T-helper 17 cell (primary cell): Measurements from ENCODE around the gene SNORC. TPM values are rescaled to one million over a fixed set of nuclear protein-coding genes. Genes with fewer than 3 reads are reported as not detected.
"Not testable (repeated sequence)": the region's sequence is repeated elsewhere in the genome, so short reads cannot be mapped to it uniquely, and the experiment has no call there.

Source experiments
- ATAC-seq: fragments of 150-1000 bp; cut with Tn5 transposase; 2 replicates; pipeline ENCODE4 v1.10.0; 2021; ENCODE audit warnings: mild to moderate bottlenecking, moderate library complexity
- DNase-seq, 3 donors: peaks; one replicate each; pipeline versions ENCODE4 v3.0.0 to v3.0.0-alpha.2; 2020 to 2021
- H3K9me3 ChIP-seq: one replicate; pipeline ENCODE4 v1.7.0; 2013; ENCODE audit warnings: low read length, mild to moderate bottlenecking; ENCODE audit not compliant: control insufficient read depth, poor library complexity, severe bottlenecking
- H3K27ac Mint-ChIP-seq: one replicate; pipeline ENCODE4 v1.8.0; 2022; ENCODE audit warnings: mild to moderate bottlenecking, moderate library complexity, mixed read lengths
- H3K27me3 Mint-ChIP-seq: one replicate; pipeline ENCODE4 v1.8.0; 2022; ENCODE audit warnings: mixed read lengths
- H3K36me3 Mint-ChIP-seq: one replicate; pipeline ENCODE4 v1.8.0; 2022; ENCODE audit warnings: low read depth, mixed read lengths
- H3K4me1 Mint-ChIP-seq: one replicate; pipeline ENCODE4 v1.8.0; 2022; ENCODE audit warnings: mild to moderate bottlenecking, mixed read lengths
- H3K4me3 Mint-ChIP-seq: one replicate; pipeline ENCODE4 v1.8.0; 2022; ENCODE audit warnings: mild to moderate bottlenecking, moderate library complexity, mixed read lengths
- total RNA-seq, 4 donors: library from RNA in 2 of 4; stranded (reverse) in 2 of 4; gene quantifications; one replicate each; pipeline ENCODE4 v1.2.3 and lab custom pipeline; 2022 to 2026

Gene SNORC
- total RNA-seq, 2 donors from 2014 or later: 1.0 TPM

GRCh38 chr2:232896720-232897597 is 26.9 kb downstream of the SNORC start:
- H3K4me1 Mint-ChIP-seq: no peaks in the 10 kb centered on the region
- no peak overlapping the region for H3K27ac Mint-ChIP-seq
- peaks cover 13% of the 10 kb centered on the region for H3K27me3 Mint-ChIP-seq
- no peaks in the 10 kb centered on the region for H3K9me3 ChIP-seq
- ATAC-seq: no peak
- no peak overlapping the region for H3K4me3 Mint-ChIP-seq
- DNase-seq: no peak
- H3K36me3 Mint-ChIP-seq: no peaks in the 10 kb centered on the region

GRCh38 chr2:232897598-232898408 is 27.7 kb downstream of the SNORC start:
- ATAC-seq: no peak
- DNase-seq: no peak
- H3K36me3 Mint-ChIP-seq: no peaks in the 10 kb centered on the region
- no peak overlapping the region for H3K27ac Mint-ChIP-seq
- H3K9me3 ChIP-seq: no peaks in the 10 kb centered on the region
- no peak overlapping the region for H3K4me3 Mint-ChIP-seq
- H3K27me3 Mint-ChIP-seq: peaks cover 5% of the 10 kb centered on the region
- no peaks in the 10 kb centered on the region for H3K4me1 Mint-ChIP-seq

DNA sequence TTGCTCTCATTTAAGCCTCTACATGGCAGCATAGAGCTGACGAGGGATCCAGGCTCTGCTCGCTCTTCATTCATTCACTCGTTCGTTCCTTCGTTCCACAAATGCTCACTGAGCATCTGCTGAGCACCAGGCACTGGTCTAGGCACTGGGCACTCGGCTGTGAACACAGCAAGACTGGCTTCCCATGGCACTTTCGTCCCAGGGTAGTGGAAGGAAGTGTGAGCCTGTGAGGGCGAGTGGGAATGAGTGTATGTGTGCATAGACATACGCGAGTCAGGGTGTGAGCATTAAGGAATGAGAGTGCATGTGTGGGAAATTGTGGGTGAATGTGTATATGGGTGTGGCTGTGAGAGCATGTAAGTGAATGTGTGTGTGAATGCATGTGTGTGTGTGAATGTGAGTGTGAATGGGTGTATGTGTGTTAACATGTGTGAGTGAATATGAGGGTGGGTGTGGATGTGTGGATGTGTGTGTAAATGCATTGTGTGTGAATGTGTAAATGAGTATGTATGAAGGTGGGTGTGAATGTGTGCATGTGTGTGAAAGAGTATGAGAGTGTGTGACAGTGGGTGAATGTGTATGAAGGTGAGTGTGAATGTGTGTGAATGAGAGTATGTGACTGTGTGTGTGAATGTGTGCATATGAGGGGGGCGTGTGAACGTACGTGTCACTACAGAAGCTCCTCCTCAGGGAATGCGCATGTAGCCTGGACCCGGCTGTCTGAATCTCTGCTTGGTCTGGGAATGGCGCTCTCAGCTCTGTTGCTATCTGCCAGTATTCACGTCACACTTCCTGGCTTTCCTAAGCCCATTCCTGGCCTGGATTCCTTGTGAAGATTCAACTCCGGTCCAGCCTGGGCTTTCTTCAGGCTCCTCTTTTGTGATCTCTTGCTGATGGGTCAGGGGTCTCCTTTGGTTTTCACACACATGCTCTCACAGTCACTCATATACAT is 28.8 kb downstream of the SNORC start:
- DNase-seq (no peak), ATAC-seq (no peak)
- H3K27ac Mint-ChIP-seq: no peak overlapping the region
- H3K4me3 Mint-ChIP-seq: no peak overlapping the region
- H3K27me3 Mint-ChIP-seq: no peaks in the 10 kb centered on the region
- H3K9me3 ChIP-seq: no peaks in the 10 kb centered on the region
- no peaks in the 10 kb centered on the region for H3K4me1 Mint-ChIP-seq
- no peaks in the 10 kb centered on the region for H3K36me3 Mint-ChIP-seq

GRCh38 chr2:232900811-232901735 is 31.0 kb downstream of the SNORC start:
- Mint-ChIP-seq H3K4me3 (no peak overlapping the region), H3K27me3 (no peaks in the 10 kb centered on the region), H3K4me1 (no peaks in the 10 kb centered on the region), H3K27ac (no peak overlapping the region), H3K36me3 (no peaks in the 10 kb centered on the region)
- no peak for DNase-seq
- H3K9me3 ChIP-seq: no peaks in the 10 kb centered on the region
- no peak for ATAC-seq

GRCh38 chr2:232901736-232902578 is 31.9 kb downstream of the SNORC start:
- ATAC-seq (no peak), DNase-seq (no peak)
- H3K9me3 ChIP-seq: no peaks in the 10 kb centered on the region
- no peak overlapping the region for H3K4me3 Mint-ChIP-seq
- no peaks in the 10 kb centered on the region for H3K36me3 Mint-ChIP-seq
- no peak overlapping the region for H3K27ac Mint-ChIP-seq
- no peaks in the 10 kb centered on the region for H3K27me3 Mint-ChIP-seq
- no peaks in the 10 kb centered on the region for H3K4me1 Mint-ChIP-seq

DNA sequence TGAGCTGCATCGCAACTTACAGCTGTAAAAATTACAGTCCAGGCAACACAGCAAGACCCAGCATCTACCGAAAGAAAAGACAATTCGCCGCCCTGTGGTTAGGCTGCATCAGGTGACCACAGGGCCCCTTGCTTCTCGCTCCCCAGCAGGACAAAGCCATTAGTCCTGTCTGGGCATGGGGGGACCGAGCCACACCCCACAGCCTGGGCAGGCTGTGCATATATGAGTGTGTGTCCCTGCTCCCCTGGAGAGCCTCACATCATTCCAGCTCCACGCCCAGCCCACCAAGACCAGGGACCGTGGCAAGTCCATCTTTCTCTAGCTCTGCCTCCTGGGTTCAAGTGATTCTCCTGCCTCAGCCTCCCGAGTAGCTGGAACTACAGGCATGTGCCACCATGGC is 33.9 kb downstream of the SNORC start:
- H3K4me3 Mint-ChIP-seq: no peak overlapping the region
- DNase-seq: no peak
- H3K4me1 Mint-ChIP-seq: no peaks in the 10 kb centered on the region
- peaks cover 4% of the 10 kb centered on the region for H3K27me3 Mint-ChIP-seq
- no peak for ATAC-seq
- no peaks in the 10 kb centered on the region for H3K36me3 Mint-ChIP-seq
- no peaks in the 10 kb centered on the region for H3K9me3 ChIP-seq
- no peak overlapping the region for H3K27ac Mint-ChIP-seq

DNA sequence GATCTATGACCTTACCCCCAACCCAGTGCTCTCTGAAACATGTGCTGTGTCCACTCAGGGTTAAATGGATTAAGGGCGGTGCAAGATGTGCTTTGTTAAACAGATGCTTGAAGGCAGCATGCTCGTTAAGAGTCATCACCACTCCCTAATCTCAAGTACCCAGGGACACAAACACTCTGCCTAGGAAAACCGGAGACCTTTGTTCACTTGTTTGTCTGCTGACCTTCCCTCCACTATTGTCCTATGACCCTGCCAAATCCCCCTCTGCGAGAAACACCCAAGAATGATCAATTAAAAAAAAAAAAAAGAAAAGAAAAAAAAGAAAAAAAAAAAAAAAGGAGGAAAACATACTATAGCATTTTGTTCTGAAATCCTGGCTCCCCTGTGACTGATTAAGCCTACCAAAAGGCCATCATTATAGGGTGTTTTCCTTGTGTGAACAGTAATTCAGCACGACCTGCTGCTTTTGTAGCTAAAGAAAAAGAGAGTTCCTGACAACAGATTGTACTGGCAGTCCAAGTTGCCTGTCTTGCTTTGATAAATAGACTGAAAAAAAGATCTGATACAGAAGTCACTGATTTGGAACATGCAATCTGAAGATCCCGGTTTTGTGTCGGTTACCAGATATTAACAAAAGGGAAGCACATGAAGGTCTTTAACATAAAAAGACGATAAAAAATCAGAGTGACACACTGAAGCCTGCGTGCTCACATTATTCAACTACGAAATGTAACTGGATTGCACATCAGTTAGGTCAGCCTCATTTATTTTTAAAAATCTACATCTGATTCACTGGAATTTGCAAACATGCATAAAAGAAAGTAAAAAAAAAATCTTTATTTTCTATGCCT is 37.0 kb downstream of the SNORC start:
- not testable (repeated sequence) for DNase-seq, H3K36me3 Mint-ChIP-seq, ATAC-seq, H3K4me1 Mint-ChIP-seq, H3K4me3 Mint-ChIP-seq, H3K27ac Mint-ChIP-seq, H3K9me3 ChIP-seq
- peaks cover 18% of the 10 kb centered on the region for H3K27me3 Mint-ChIP-seq

DNA sequence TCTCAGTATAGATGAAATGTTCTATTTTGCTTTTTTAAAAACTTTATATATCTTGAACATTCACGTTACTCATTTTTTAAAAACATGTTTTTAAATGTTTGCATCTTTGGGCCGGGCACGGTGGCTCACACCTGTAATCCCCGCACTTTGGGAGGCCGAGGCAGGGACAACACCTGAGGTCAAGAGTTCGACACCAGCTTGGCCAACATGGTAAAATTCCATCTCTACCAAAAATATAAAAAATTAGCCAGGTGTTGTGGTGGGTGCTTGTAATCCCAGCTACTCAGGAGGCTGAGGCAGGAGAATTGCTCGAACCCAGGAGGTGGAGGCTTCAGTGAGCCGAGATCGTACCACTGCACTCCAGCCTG is 37.6 kb downstream of the SNORC start:
- H3K27me3 Mint-ChIP-seq: peaks cover 18% of the 10 kb centered on the region
- not testable (repeated sequence) for H3K36me3 Mint-ChIP-seq, H3K4me1 Mint-ChIP-seq, ATAC-seq, DNase-seq, H3K27ac Mint-ChIP-seq, H3K9me3 ChIP-seq, H3K4me3 Mint-ChIP-seq

- Mint-ChIP-seq H3K4me1 (no peaks in the 10 kb centered on the region), H3K27ac (no peak overlapping the region), H3K36me3 (no peaks in the 10 kb centered on the region)
Observed at GRCh38 chr2:232908695-232909094, 38.6 kb downstream of the SNORC start.

DNA sequence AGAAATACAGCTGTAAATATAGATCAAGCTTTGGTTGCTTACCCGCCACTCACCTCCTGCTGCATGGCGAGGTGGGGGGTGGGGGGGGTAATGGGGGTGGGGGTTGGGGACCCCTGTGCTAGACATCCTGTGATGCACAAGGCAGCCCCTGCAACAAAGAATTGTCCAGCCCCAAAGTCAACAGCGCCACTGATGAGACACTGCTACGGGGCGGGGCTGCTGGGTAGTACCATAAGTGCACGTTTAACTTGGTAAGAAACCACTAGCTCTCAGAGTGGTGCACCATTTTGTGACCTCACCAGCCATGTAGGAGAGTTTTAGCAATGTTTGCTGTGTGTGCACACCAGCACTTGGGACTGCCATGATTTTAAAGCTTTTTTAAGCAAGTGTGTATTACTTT is 40.3 kb downstream of the SNORC start:
- ATAC-seq (no peak), DNase-seq (no peak)
- H3K9me3 ChIP-seq: no peaks in the 10 kb centered on the region
- H3K36me3 Mint-ChIP-seq: peaks cover 3% of the 10 kb centered on the region
- no peaks in the 10 kb centered on the region for H3K4me1 Mint-ChIP-seq
- H3K4me3 Mint-ChIP-seq: no peak overlapping the region
- no peak overlapping the region for H3K27ac Mint-ChIP-seq
- peaks cover 22% of the 10 kb centered on the region for H3K27me3 Mint-ChIP-seq

More at GRCh38 chr2:232908695-232909094, 38.6 kb downstream of the SNORC start:
- H3K4me3 Mint-ChIP-seq: no peak overlapping the region
- no peak for ATAC-seq
- H3K27me3 Mint-ChIP-seq: peaks cover 18% of the 10 kb centered on the region
- H3K9me3 ChIP-seq: no peaks in the 10 kb centered on the region
- DNase-seq: no peak

GRCh38 chr2:232911712-232912277 is 41.7 kb downstream of the SNORC start:
- Mint-ChIP-seq H3K4me3 (no peak overlapping the region), H3K27me3 (peaks cover 35% of the 10 kb centered on the region), H3K27ac (no peak overlapping the region), H3K36me3 (peaks cover 3% of the 10 kb centered on the region), H3K4me1 (no peaks in the 10 kb centered on the region)
- no peak for ATAC-seq
- no peaks in the 10 kb centered on the region for H3K9me3 ChIP-seq
- no peak for DNase-seq
